H1 (cell line): ENCODE data around the gene CDX4. TPM values are rescaled to one million over a fixed set of nuclear protein-coding genes. Genes with fewer than 3 reads are reported as not detected.

Source experiments
- FOSL1 ChIP-seq: IDR thresholded peaks from 2 replicates; pipeline ENCODE4 v1.6.1; 2011; ENCODE audit warnings: mild to moderate bottlenecking, low read depth, low read length, moderate library complexity; ENCODE audit not compliant: insufficient read depth
- HDAC2 ChIP-seq, 2 experiments: fragments of 300-600 bp in 1 of 2; sonication (generic) in 1 of 2; IDR thresholded peaks; 2 replicates each; pipeline ENCODE4 v1.6.1; 2011 to 2012; ENCODE audit warnings: low read depth in 2 of 2, low read length in 2 of 2, mild to moderate bottlenecking in 2 of 2, moderate library complexity in 2 of 2, borderline replicate concordance in 1 of 2, inconsistent platforms in 1 of 2
- KDM5A ChIP-seq: fragments of 200-600 bp; IDR thresholded peaks from 2 replicates; pipeline ENCODE4 v1.7.1; 2012; ENCODE audit warnings: mild to moderate bottlenecking, low read length, inconsistent platforms, mixed read lengths
- RNF2 ChIP-seq: fragments of 200-900, 300-1000 bp; sonication (generic); IDR thresholded peaks from 2 replicates; pipeline ENCODE4 v1.7.1; 2016; ENCODE audit warnings: borderline replicate concordance, low read depth, mild to moderate bottlenecking, antibody characterized with exemption, low read length; ENCODE audit not compliant: poor library complexity, severe bottlenecking; ENCODE audit errors: missing control alignments
- TEAD4 ChIP-seq: IDR thresholded peaks from 2 replicates; pipeline ENCODE4 v1.6.1; 2012; ENCODE audit warnings: low read depth, low read length, inconsistent platforms, mixed read lengths
- polyA plus RNA-seq, 7 experiments: library from polyadenylated mRNA; depleted of rRNA in 3 of 7; stranded (reverse) in 5 of 7; unstranded in 2 of 7; fragments of >200 nt in 5 of 7; fragments of 200-250 nt in 2 of 7; gene quantifications; 1 replicate in 5 of 7; 2 replicates in 1 of 7; 4 replicates in 1 of 7; pipeline versions ENCODE4 v1.2.1 to v1.2.3, GENCODE V29; 2011 to 2013; ENCODE audit warnings: missing spikeins in 2 of 7, mixed read lengths in 2 of 7
- total RNA-seq: library from RNA; stranded (reverse); fragmentation: NEBNext Ultra II Directional; extraction: Animal tissue kit (Norgen Biotek cat#: 25700); gene quantifications from 2 replicates; pipeline ENCODE4 v1.2.1, GENCODE V29; 2021

CDX4 gene
- total and polyA plus RNA-seq, 2 of the 8 experiments (the other 6 are each of a cell fraction or from before 2014, with no cell fraction given), result 2.3 to 2.6 TPM

DNA sequence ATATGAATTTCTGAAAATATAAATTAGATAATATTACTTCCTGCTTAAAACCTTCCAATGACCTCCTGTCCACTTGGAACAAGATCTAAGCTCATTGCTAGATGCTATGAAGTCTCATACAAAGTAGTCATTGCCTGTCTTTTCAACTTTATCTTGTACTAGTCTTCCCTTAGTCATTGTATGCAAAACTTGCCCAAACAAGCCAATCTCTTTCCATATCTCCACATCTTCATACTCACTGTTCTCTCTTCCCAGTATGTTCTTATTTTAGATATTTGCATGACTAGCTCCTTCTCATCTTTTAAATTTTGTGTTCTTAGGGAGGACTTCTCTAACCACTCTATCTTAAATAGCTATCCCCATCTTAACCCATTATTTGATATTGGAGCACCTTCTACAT lies 33.9 kb upstream of the CDX4 start (continued):
- no peak for TF ChIP-seq RNF2
- TF ChIP-seq FOSL1, result no peak
- no peak for TF ChIP-seq KDM5A
- TF ChIP-seq TEAD4, result no peak
- TF ChIP-seq HDAC2 (IDR thresholded peaks at IDR 0.05; ENCODE audit: borderline replicate concordance in 1 of 2, low read depth in 2 of 2, low read length in 2 of 2), result no peak
